ENCODE results near the gene TTLL11. TPM values are rescaled to one million over a fixed set of nuclear protein-coding genes. Genes with fewer than 3 reads are reported as not detected.

TTLL11 gene
- total RNA-seq, 4 donors from 2014 or later: 20.5 to 41.3 (median 27.6) TPM

- Histone ChIP-seq H3K4me1 (peaks cover 0 to 12% (median 9%) of the 10 kb centered on the region in 4 donors), H3K4me3 (no peak overlapping the region), H3K9me3 (no peaks in the 10 kb centered on the region), H3K36me3 (peaks cover 0 to 4% (median 0%) of the 10 kb centered on the region in 4 donors), H3K27ac (replicated peaks in 1 of 4) (no peak overlapping the region), H3K27me3 (no peaks in the 10 kb centered on the region)
- TF ChIP-seq POLR2AphosphoS5 (IDR thresholded peaks at IDR 0.05) (no peak), EP300 (IDR thresholded peaks at IDR 0.05) (no peak), CTCF (IDR thresholded peaks at IDR 0.05) (no peak), POLR2A (IDR thresholded peaks at IDR 0.05; ENCODE audit: low read depth) (no peak)
- intact Hi-C loops (cut with DNase I): no loop called here
- 74% methylated on average over 3 of the region's 3 CpGs for WGBS
- DNase-seq (ENCODE audit: extremely low spot score): no peak
These were observed 140.5 kb downstream of the TTLL11 start for GRCh38 chr9:121952611-121953010.

- 92% methylated on average over 8 of the region's 8 CpGs for WGBS
- intact Hi-C loops (cut with DNase I): no loop called here
- Histone ChIP-seq H3K27ac (replicated peaks in 1 of 4) (no peak overlapping the region), H3K36me3 (peaks cover 0 to 4% (median 0%) of the 10 kb centered on the region in 4 donors), H3K27me3 (no peaks in the 10 kb centered on the region), H3K4me3 (no peak overlapping the region), H3K4me1 (peaks cover 0 to 12% (median 9%) of the 10 kb centered on the region in 4 donors), H3K9me3 (no peaks in the 10 kb centered on the region)
- no peak for DNase-seq (ENCODE audit: extremely low spot score)
- TF ChIP-seq POLR2AphosphoS5 (IDR thresholded peaks at IDR 0.05) (no peak), EP300 (IDR thresholded peaks at IDR 0.05) (no peak), POLR2A (IDR thresholded peaks at IDR 0.05; ENCODE audit: low read depth) (no peak), CTCF (IDR thresholded peaks at IDR 0.05) (no peak)
These were observed 142.2 kb downstream of the TTLL11 start for GRCh38 chr9:121950866-121951265.

- Histone ChIP-seq H3K27me3 (no peaks in the 10 kb centered on the region), H3K36me3 (peaks cover 0 to 4% (median 0%) of the 10 kb centered on the region in 4 donors), H3K27ac (replicated peaks in 1 of 4) (no peak overlapping the region), H3K4me1 (peaks cover 0 to 12% (median 9%) of the 10 kb centered on the region in 4 donors), H3K9me3 (no peaks in the 10 kb centered on the region), H3K4me3 (no peak overlapping the region)
- TF ChIP-seq POLR2A (IDR thresholded peaks at IDR 0.05; ENCODE audit: low read depth) (no peak), POLR2AphosphoS5 (IDR thresholded peaks at IDR 0.05) (no peak), CTCF (IDR thresholded peaks at IDR 0.05) (no peak), EP300 (IDR thresholded peaks at IDR 0.05) (no peak)
- 92% methylated on average over 9 of the region's 9 CpGs for WGBS
- DNase-seq (ENCODE audit: extremely low spot score): no peak
- intact Hi-C loops (cut with DNase I): no loop called here
These were observed 142.7 kb downstream of the TTLL11 start for GRCh38 chr9:121950441-121950840.

- intact Hi-C loops (cut with DNase I): no loop called here
- Histone ChIP-seq H3K9me3 (no peaks in the 10 kb centered on the region), H3K4me1 (peaks cover 0 to 7% (median 6%) of the 10 kb centered on the region in 4 donors), H3K36me3 (peaks cover 0 to 4% (median 0%) of the 10 kb centered on the region in 4 donors), H3K27me3 (no peaks in the 10 kb centered on the region), H3K27ac (replicated peaks in 1 of 4) (no peak overlapping the region), H3K4me3 (no peak overlapping the region)
- no peak for DNase-seq (ENCODE audit: extremely low spot score)
- WGBS: 99% methylated on average over 4 of the region's 4 CpGs
- TF ChIP-seq EP300 (IDR thresholded peaks at IDR 0.05) (no peak), POLR2A (IDR thresholded peaks at IDR 0.05; ENCODE audit: low read depth) (no peak), POLR2AphosphoS5 (IDR thresholded peaks at IDR 0.05) (no peak), CTCF (IDR thresholded peaks at IDR 0.05) (no peak)
These were observed 143.3 kb downstream of the TTLL11 start for GRCh38 chr9:121949766-121950165.

- H3K27me3 ChIP-seq: no peaks in the 10 kb centered on the region
- DNase-seq (ENCODE audit: extremely low spot score): no peak
- 88% methylated on average over 4 of the region's 4 CpGs for WGBS
- no peak overlapping the region for H3K27ac ChIP-seq (replicated peaks in 1 of 4)
- no peak for TF ChIP-seq CTCF (IDR thresholded peaks at IDR 0.05)
- TF ChIP-seq POLR2AphosphoS5 (IDR thresholded peaks at IDR 0.05): no peak
- no peak for TF ChIP-seq POLR2A (IDR thresholded peaks at IDR 0.05; ENCODE audit: low read depth)
- TF ChIP-seq EP300 (IDR thresholded peaks at IDR 0.05): no peak
- no peaks in the 10 kb centered on the region for H3K9me3 ChIP-seq
- peaks cover 0 to 4% (median 0%) of the 10 kb centered on the region in 4 donors for H3K36me3 ChIP-seq
- intact Hi-C loops (cut with DNase I): no loop called here
- peaks cover 0 to 3% (median 2%) of the 10 kb centered on the region in 4 donors for H3K4me1 ChIP-seq
- no peak overlapping the region for H3K4me3 ChIP-seq
These were observed 143.7 kb downstream of the TTLL11 start for GRCh38 chr9:121949364-121949763.

Measured in esophagus muscularis mucosa (tissue), 4 donors.